Iris pigment epithelial cell (primary cell): ENCODE data around the gene KCND2.
"Not testable (repeated sequence)": the region's sequence is repeated elsewhere in the genome, so short reads cannot be mapped to it uniquely, and the experiment has no call there.

Source experiments
- DNase-seq: peaks from one replicate; pipeline ENCODE4 v3.0.0-alpha.2; 2011; ENCODE audit warnings: low read depth

The KCND2 gene

DNA sequence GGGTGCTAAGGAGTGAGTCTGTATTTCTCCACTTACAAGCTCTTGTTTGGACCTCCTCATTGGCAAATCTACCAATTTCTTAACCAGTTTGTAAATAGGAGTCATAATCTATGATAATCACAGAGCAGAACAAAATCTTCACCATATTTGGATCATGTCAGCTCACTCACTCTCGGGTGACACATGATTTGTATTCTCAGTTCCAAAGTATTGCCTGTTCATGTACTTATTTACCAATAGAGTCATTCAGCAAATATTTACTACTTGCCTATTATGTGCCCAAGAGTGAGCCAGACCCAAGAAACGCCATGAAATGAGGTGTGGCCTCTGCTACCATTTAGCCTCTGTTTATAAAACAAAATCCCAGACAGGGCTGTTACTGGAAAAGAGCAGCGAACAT lies 470.2 kb downstream of the KCND2 start:
- DNase-seq: no peak

DNA sequence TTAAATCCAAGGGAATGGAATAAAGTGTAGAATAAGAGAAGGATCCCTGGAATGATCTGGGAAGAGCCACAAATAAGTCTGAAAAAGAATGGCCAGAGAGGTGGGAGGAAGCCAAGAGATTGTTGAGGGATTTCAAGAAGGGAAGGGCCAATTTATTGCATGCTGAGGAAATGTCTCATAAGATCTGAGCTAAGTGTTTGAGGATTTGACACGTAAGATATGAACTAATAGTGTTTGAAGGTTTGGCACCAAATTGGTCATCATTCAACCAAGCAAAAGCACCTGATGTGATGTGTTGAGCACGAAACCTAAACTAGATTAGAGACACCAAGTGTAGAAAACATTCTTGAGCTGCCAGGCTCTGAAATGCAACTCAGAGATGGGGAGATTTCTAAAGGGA lies 487.1 kb downstream of the KCND2 start:
- DNase-seq: no peak

DNA sequence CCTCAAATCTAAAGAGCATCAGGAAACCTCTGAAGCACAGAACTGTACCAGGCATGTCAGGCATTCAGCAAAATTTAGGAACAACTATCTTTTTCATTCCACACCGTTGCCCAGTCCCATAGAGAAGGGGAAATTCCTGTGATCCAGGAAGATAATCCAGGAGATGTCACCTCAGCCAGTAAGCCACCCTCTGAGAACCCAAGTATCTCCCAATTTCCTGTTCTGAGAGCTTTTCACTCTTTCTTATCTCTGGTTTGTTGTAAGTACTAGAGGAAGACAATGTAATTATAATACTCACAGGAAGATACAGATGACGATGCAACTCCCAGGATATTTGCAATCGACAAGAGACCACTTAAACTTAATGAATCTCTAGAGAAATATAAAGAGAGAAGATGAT lies 487.9 kb downstream of the KCND2 start:
- no peak for DNase-seq

DNA sequence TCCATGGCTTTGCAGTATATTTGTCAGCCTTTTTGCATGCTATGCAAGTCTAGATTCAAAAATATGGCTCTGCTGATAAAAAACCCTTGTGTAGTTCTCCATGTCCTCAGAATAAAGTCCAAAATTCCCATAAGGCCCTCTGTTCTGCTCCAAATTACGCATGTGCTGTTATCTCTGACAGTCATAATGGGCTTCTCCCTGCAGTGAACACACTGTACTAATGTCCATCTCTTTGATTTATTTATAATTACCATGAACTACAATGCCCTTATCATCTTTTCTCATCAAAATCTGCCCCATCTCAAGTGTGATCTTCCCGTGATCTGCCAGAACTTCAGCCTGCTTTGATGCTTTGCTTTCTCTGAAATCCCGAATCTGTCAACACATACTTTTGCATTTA lies 497.2 kb downstream of the KCND2 start:
- DNase-seq: no peak

DNA sequence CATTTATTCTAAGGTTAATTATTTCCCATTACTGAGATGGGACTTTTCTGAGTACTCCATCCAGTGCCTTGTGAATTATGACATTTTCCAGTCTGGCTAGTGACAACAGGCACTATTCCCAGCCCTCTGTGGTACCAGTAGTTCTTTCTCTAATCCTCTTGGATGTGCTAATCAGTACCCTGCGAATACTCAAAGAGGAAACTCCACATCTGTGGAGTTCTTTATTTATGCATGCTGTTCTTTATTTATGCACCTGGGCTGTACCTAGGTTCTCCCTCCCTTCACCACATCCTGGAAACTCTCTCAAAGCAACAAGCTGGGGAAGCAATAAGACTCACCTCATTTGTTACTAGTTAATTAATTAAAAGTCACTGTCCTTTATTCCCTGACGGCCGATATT lies 501.5 kb downstream of the KCND2 start:
- no peak for DNase-seq

DNA sequence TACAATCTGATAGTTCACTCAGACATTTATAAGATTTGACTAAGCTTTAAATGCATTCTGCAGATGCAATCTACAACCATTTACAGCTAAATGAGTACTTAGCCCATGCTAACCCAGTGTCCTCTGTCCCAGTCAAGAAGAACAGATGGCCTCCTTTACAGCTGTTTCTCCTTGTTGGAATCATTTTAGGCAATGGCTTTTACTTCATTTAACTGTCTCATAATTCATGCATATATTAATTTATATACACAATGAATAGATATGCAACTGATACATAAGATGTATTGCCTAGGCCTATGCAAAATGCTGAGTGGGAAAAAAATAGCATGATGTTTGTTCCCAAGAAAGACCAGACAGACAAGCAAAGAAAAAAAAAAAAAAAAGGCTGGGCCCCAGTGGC lies 502.8 kb downstream of the KCND2 start:
- no peak for DNase-seq

DNA sequence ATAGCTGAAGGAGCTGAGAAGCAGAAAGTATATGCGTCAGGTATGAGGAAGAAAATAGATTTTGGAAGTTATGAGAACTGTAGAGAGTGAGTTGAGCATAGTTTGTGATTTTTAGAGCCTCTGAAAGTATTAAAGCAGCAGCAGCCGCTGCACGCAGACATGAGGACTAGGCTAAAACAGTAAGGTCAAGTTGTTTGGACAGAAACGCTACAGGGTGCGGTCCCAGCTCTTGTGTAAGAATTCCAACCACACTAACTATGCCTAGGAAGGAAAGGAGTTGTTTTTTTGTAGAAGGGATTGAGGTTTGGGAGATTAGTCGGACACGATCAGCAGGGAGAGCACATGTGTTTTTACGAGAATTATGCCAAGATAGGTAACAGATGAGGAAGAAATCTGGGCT lies 506.1 kb downstream of the KCND2 start:
- DNase-seq: not testable (repeated sequence)

DNA sequence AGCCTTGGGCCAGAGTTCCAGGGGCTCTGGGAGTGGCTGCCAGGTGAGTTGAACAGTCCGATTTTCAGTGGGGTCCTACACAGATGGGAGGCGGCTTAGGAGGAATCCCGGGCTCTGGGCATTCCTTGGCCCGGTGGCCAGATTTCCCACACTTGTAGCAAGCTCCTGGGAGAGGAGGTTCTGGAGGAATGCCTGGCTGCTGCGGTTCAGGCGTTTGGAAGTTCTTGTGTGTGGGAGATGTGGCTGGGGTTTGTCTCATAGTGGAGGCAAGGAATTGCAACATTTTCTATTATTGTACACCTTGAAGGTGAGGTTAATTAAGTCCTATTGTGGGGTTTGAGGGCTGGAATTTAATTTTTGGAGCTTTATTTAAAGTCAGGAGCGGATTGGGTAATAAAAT lies 507.5 kb downstream of the KCND2 start:
- not testable (repeated sequence) for DNase-seq

DNA sequence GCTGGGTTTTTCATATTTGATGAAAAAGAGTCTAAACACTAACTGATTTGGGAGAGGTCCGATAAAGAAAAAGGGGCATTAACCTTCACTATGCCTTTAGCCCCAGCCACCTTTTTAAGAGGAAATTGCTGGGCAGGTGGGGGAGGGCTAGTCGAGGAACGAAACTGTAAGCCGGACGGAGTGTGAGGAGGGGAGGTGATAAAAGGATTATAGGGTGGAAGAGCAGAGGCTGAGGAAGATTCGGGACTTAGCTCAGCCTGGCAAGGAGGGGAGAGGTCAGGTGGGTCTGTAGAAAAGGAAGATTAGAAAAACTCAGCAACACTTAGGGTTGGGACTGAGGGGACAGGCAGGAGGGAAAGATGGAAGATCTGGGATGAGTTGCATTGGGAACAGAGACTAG lies 508.0 kb downstream of the KCND2 start:
- DNase-seq: no peak

DNA sequence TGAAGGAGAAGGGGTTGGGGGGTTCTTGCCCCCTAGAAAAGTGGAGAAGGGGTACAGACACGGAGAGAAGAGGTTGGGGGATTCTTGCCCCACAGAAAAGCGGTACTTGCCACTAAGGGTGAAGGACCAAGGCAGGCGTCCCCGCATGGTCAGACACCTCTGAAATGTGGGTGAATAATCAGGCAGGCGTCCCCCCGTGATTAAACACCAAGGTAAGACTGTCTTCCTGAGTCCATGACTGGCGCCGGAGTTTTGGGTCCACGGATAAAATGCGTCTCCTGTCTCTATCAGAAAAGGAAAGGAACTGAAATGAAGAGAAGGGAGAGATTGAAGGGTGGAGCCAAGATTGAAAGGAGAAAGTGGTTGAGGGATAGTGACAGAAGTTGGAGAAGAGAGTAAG lies 508.9 kb downstream of the KCND2 start:
- not testable (repeated sequence) for DNase-seq

DNA sequence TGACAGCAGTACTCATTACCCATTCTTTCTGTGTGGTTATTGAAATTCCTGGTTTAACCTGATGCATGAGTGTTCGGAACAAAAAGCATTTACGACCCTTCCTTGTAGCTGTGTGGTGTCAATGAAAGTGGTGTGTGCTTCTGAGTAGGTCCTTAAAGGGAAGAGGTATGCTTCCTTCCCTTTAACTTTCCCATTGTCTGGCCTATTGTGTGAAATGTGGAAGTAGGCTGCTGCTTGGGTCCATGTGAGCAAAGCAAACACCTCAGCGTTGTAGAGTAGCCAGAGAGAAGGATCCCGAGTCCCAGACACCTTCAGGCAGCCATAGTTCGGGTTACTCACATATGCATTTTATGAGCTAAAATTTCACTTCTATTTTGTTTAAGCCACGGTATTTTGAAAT lies 510.3 kb downstream of the KCND2 start:
- no peak for DNase-seq

DNA sequence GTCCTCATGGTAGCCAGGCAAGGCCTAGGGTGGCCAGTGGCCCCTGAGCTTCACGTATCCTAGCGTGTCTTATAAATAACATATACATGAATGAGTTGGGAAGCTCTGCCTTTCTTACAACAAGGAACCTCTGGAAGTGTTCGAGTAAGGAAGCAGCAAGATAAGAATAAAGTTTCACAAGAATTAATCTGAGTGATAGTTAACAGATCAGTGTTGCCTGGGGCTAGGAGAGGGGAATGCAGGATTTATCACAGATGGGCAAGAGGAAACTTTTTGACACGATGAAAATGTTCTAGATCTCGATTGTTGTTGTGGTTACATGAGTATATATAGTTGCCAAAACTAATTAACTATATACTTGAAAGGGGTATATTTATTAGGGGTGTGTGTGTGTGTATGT lies 510.7 kb downstream of the KCND2 start:
- no peak for DNase-seq

DNA sequence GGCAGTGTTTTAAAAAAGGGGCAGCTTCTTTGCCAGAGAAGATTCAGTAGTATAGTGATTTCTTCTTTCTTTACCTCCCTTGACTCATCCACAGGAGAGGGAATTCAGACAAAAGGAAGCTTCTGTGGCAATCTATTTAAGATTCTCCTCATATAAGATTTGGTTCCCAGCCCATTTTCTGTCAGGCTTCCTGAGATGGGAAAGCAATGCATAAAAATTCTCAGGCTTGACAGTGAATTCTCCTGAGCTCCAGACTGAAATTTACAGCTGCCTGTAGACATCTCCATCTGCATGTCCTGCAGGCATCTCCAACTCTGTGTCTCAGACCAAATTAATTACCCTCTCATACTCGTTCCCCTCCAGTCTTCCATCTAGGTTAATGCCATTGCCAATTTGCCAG lies 512.1 kb downstream of the KCND2 start:
- DNase-seq: no peak

DNA sequence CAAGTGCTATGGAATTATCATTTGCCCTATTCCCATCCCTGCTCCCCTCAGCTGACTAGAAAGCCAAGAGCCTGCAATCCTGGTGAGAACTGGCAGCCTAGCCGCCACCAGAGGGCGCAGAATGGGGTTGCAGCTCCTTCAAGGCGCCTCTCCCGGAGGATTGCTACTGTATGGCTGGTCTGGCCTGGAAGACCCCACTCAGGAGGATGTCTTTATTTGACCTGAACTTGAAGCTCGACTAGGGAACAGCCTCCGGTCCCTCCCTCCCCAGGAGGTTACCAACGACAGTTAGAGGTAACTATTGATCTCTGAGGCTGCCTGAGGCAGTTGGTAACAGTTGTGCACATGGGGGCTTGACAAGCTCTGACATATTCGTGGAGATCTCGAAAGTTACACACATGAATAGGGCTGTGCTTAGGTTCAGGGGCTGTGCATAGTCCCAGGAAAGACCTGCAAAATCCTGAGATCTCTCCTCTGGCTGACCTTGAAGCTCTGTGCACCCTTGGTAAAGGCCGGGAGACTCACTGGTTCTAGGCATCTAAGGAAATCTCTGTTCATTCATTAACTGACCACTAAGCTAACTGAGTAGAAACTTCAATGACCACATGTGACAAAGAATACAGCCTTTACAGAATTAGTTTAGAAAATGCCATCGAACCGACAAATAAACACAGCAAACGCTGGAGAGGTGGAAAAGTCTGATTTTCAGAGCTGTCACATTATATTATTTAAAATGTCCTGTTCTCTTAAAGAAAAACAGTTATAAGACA lies 519.3 kb downstream of the KCND2 start:
- DNase-seq: peak; percentile 66

DNA sequence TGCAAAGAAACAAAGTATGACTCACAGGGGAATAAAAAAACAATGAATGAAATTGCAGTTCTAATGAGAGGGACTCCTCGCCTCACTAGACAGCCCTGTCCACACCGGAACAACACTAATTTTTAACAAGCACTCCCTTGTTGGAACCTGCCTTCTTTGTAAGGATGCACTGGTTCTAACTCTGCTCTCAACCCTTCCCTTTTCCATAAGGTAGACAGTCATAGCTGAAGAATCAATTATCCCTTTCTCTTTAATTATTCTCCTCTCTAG lies 519.8 kb downstream of the KCND2 start:
- DNase-seq: no peak

DNA sequence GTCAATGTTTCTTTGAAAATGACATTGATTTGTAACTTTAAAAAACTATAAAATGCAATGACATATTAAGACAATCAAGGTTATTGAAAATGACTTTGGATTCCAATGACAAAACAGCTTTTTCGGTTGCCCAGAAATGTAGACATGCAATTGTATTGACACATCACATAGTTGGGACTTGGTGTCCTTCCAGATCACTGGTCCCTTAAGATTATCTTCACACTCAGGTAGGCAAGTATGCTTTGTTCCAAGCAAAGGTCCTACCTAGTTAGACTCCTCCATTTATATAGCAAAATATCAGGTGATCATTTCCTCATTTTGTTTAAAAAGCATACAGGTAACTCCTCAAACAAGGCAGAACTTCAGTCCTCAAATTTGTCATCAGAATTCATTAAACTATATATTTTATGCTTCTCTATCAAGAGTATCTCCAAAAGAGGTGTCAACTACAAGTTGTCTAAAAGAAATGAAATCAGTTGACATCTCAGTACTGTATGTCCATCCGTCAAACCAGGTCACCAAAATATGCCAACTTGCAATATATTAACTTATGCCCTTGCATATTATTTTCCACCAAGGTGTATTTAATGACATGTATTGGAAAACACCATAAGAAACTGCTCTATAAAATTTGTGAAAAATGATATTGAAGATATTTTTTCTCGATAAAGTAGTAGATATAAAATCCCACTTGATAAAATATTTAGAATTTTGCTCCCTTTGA lies 520.4 kb downstream of the KCND2 start:
- DNase-seq: no peak

DNA sequence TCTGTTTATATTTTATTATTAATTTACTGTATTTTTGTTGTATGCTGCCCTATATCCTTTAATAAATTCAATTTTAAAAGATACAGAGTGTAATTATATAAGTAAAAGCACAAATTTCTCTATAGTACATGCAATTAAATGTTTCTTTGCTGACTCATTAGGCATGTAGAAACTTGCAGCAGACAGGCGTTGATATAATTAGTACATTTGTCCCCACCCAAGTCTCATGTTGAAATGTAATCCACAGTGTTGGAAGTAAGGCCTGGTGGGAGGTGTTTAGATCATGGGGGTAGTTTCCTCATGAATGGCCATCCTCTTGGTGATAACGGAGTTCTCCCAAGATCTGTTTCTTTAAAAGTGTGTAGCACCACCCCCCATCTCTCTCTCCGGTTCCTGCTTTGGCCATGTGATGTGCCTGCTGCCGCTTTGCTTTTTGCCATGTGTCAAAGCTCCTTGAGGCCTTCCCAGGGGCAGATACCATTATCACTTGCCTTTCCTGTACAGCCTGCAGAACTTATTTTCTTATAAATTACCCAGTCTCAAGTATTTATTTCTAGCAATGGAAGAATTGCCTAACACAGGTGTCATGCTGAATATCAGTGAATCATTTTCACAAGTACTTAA lies 521.2 kb downstream of the KCND2 start:
- peak; percentile 19 for DNase-seq

DNA sequence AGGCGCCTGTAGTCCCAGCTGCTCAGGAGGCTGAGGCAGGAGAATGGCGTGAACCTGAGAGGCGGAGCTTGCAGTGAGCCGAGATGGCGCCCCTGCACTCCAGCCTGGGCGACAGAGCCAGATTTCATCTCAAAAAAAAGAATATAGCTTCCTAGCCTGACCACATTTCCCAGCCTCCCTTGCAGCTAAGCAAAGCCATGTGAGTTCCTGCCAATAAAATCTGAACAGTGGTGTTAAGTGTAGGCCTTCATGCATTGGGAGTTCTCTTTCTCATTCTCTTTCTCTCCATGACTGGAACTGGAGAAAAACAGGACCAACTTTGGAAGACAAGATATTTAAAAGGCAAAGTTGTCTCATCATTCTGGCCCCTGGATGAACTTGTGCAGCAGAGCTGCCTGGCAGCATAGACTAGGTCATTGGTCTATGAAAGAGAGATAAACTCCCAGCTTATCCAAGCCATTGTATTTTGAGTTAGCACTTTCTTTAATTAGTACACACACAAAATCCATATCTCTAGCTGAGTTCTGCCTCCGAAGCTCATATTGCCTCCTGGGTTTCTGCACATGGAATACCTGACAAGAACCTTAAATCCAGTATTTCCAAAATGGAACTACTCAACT lies 524.2 kb downstream of the KCND2 start:
- no peak for DNase-seq

DNA sequence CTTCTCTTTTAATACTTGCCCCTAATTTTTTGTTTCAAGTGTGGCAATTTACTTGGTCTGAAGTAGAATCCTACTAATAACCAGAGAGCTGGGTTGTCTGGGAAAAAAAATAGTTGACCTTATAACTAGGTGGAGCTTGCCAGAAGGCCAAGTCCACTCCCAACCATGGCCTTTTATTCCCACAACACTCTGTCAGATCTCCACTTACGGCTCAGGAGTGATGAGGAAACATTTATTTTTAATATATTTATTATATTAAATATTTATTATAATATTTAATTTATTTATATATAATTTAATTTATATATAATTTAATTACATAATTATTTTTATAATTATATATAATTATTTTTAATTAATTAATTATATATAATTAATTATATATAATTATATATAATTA lies 526.2 kb downstream of the KCND2 start:
- DNase-seq: no peak
